Raji (cell line): ENCODE data around the gene C16orf90.

Source experiments
- POLR2A ChIP-seq: IDR thresholded peaks from 2 replicates; pipeline ENCODE4 v1.6.1; 2011; ENCODE audit warnings: low read depth, low read length, control low read depth; ENCODE audit not compliant: insufficient read depth

C16orf90 gene

DNA sequence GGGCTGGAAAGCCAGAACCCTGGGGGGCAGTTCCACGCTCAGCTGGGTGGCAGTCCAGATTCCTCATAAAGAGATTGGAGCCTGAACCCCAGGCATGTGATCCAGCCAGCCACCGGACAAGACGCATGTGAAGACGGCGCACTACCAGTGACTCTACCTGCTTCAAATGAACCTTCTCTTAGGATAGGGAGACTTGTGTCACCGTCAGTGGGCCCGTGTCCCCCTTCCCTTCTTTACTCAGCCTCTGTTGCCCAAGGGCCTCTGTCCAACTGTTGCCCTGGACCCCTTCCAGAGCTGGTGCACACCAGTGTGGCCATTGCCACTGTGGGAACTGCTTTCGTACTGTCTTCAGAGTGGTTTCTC, 23.7 kb upstream of the C16orf90 start:
- TF ChIP-seq POLR2A, result no peak

GRCh38 chr16:3518292-3518985, 23.1 kb upstream of the C16orf90 start:
- TF ChIP-seq POLR2A, result no peak

DNA sequence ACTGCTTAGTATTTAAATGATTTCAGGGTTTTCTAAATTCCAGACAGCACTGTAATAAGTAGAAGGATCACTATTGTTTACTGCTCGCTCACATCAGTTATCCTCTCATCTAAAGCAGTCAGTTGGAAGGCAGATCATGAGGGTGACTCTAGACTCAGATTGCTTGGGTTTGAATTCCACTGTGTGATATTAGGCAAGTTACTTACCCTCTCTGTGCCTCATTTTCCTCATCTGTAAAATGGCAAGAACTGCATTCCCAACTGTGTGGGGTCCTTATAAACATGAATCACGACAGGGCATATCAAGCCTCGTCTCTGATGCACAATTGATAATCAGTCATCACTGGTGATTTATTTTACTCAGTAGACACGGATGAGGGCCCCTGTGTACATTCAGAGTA, 20.6 kb upstream of the C16orf90 start:
- TF ChIP-seq POLR2A, result no peak

DNA sequence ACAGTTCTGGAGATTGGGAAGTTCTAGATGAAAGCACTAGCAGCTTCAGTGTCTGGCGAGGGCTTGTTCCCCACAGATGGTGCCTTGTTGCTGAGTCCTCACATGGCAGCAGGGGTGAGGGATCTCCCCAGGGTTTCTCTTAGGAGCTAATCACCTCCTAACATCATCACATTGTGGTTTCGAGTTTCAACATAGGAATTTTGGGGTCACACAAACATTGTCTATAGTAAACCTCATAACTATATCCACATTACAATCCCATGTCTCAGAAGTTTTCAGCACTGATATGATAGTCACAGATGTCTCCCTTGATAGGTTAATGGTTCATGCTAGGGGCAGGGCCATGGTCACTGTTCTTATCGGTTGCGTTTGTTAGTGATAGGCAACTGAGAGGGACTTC, 19.3 kb upstream of the C16orf90 start:
- TF ChIP-seq POLR2A, result no peak

DNA sequence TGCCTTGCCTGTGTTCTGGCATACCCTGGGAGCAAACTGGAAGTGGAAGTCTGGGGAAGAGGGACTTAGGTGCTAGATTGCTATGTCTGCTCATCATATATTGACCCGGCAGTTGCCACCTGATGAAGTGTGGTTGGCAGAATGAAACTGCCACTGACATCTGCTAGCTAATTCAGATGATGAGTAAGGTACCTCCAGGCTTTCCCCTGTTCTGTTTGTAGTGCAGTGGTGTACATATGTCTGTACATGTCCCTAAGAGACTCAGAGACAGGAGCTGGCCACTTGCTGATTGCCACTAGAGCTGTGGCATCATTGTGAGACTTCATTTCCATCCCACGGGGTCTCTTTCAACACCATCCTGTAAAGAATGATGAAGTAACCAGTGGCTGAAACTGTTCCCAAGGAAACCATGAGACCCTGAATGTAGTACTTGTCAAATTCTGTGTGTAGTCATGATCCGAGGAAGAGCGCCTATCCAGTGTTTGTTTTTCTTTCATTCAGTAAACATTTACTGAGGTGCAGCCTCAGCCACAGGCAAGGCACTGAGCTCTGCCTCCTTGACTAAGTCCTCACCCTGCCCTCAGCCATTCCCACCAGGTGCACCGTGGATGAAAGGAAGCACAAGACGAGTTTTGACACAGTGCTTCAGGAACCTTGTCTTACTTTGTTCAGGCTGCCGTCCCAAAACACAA, 18.7 kb upstream of the C16orf90 start:
- no peak for TF ChIP-seq POLR2A

DNA sequence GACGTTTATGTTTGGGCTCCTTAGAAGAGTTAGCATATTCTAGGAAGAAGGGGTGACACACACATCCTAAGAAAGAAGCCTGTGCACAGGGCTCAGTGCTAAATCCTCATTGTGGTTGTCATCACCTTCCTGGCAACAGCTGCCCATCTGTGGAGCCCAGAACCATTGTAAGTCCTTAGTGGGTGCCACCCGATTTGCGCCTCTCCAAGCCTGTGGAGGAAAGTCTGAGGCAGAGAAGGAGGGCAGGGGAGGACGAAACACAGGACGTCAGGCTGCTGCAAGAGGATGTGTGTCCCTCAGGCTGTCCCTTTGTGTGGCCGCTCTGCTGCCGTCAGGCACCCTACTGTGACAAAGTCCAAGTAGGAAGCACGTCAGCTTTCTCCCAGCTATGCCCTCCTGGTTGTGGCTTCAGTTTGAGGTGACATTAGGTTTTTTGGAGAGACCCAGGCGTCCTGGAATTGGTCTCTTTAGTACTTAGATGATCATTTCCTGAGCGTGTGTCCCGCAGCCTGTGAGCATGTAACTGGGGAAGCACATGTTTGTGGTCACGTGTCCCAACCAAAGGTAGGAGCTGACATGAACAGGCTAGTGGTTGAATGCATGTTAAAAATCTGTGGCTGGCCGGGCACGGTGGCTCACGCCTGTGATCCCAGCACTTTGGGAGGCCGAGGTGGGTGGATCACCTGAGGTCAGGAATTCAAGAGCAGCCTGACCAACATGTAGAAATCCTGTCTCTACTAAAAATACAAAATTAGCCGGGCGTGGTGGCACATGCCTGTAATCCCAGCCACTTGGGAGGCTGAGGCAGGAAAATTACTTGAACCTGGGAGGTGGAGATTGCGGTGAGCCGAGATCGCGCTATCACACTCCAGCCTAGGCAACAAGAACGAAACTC, 16.2 kb upstream of the C16orf90 start:
- TF ChIP-seq POLR2A, result no peak

DNA sequence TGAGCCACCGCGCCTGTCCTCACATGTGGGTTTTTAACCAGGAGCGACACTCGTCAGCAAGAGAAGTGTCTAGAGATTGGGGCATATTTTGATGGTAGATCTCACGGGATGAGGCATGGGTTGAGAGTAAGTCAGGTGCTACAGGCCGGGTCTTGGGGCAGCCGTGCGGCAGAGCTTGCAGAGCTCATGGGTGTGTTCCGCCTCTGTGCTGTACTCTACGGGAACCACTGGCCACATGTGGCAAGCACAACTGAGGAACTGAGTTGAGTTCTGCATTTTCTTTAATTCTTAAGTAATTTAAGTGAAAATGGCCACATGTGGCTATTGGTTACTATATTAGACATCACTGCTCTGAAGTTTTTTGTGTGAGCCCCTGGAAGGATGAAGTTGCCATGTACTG, 15.1 kb upstream of the C16orf90 start:
- TF ChIP-seq POLR2A, result no peak

DNA sequence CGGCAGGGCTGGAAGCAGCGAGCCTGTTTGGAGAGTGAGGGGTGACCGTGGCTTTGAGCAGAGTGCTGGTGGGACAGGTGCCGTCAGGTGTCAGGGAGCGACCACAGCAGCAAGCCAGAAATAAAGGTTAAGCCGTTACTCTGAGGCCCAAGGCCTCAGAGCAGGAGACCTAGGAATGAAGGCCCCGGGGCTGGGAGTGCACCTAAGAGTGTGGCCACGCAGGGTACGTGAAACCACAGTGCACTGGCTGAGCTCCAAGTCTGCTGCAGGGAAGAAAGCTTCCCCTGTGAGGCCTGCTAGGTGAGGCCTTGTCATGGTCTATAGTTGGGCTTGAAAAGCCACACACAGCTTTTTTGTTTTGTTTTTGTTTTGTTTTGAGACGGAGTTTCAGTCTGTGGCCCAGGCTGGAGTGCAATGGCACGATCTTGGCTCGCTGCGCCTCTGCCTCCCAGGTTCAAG, 14.2 kb upstream of the C16orf90 start:
- no peak for TF ChIP-seq POLR2A

DNA sequence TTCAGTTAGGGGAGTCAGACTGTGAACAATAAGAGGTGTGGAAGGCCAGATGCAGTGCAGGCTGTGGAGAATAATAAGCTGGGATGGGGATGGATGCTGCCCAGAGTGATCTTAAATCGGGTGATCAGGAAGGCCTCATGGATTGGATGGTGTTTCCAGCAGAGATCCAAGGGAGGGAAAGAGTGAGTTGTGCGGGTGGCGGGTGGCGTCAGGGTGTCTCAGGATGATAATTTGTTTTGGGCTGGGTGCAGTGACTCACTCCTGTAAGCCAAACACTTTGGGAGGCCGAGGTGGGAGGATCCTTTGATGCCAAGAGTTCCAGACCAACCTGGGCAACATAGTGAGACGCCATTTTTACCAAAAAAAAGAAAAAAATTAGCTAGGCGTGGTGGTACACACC, 13.4 kb upstream of the C16orf90 start:
- no peak for TF ChIP-seq POLR2A

- no peak for TF ChIP-seq POLR2A
Observed at GRCh38 chr16:3503523-3503922, 8.2 kb upstream of the C16orf90 start.

DNA sequence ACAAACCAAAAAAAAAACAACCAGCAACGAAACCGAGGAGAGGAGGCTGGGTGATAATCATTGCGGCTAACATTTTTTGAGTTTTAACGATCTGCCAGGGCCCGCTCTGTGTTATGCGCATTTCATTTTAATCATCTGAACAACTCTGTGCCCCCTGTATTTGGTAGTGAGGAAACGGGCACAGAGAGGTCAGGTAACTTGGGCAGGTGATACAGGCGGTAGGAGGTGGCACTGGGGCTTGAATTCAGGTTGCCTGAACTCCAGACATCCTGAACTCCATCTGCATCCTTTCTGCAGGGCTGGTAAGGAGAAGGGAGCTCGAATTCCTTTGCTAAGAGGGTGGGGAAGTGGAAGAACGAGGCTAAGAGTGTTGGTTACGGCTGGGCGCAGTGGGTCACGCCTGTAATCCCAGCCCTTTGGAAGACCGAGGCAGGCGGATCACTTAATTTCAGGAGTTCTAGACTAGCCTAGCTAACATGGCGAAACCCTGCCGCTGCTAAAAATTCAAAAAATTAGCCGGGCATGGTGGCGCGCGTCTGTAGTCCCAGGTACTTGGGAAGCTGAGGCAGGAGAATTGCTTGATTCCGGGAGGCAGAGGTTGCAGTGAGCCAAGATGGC, 6.6 kb upstream of the C16orf90 start:
- TF ChIP-seq POLR2A, result no peak

DNA sequence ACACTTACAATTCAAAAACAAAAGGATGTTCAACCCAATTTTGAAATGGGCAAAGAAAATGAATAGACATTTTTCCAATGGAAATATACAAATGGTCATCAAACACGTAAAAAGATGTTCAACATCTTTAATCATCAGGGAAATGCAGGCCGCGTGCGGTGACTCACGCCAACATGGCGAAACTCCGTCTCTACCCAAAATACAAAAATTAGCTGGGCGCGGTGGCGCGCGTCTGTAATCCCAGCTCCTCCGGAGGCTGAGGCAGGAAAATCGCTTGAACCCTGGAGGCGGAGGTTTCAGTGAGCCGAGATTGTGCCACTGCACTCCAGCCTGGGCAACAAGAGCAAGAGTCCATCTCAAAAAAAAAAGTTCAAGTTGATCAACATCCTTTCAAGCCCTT, 3.7 kb upstream of the C16orf90 start:
- no peak for TF ChIP-seq POLR2A

DNA sequence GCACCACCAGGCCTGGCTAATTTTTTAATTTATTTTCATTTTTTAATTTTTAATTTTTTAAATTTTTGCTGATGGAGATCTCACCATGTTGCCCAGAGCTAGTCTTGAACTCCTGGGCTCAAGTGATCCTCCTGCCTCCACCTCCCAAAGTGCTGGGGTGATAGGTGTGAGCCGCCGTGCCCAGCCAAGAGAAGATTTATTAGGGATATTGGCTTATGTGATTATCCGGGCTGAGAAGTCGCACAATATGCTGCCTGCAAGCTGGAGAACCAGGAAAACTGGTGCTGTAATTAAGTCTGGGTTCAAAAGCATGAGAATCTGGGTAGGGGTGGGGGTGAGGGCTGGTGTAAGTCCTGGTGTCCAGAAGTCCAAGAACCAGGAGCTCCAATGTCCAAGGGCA, 2.5 kb upstream of the C16orf90 start:
- TF ChIP-seq POLR2A, result no peak

GRCh38 chr16:3496386-3496785, 1.1 kb upstream of the C16orf90 start:
- no peak for TF ChIP-seq POLR2A

GRCh38 chr16:3494386-3494973, 809 bp downstream of the C16orf90 start:
- no peak for TF ChIP-seq POLR2A
